ENCODE measurements around the gene EML5.

Gene EML5

DNA sequence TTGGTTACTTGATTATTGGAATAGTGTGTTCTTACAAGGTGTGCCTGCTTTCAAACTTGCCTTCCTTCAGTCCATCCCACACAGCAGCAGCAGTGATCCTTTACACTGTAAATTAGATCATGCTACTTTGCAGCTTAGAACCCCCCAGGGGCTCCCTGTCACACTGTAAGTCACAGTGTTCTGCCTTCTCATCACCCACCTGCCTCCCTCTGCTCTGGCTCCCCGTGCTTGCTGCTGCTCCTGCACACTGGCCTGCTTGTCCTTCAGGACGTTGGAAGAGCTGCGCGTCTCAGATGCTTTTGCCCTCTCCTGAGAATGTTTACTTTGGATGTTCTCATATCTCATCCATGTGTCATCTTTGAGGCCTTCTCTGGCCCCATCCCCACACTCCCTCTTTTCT lies 202.6 kb downstream of the EML5 start:
- H2AFZ ChIP-seq: no peak overlapping the region
- H3K9me3 ChIP-seq (ENCODE audit: control insufficient read depth, low read length): no peaks in the 10 kb centered on the region
- no peaks in the 10 kb centered on the region for H3K27me3 ChIP-seq (ENCODE audit: control insufficient read depth, insufficient read depth, low read length)
- H3K79me2 ChIP-seq: peaks cover 7% of the 10 kb centered on the region
- TF ChIP-seq, protein P1, sequence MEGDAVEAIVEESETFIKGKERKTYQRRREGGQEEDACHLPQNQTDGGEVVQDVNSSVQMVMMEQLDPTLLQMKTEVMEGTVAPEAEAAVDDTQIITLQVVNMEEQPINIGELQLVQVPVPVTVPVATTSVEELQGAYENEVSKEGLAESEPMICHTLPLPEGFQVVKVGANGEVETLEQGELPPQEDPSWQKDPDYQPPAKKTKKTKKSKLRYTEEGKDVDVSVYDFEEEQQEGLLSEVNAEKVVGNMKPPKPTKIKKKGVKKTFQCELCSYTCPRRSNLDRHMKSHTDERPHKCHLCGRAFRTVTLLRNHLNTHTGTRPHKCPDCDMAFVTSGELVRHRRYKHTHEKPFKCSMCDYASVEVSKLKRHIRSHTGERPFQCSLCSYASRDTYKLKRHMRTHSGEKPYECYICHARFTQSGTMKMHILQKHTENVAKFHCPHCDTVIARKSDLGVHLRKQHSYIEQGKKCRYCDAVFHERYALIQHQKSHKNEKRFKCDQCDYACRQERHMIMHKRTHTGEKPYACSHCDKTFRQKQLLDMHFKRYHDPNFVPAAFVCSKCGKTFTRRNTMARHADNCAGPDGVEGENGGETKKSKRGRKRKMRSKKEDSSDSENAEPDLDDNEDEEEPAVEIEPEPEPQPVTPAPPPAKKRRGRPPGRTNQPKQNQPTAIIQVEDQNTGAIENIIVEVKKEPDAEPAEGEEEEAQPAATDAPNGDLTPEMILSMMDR (IDR thresholded peaks at IDR 0.05): no peak
- H3K27ac ChIP-seq: no peak overlapping the region
- H3K4me1 ChIP-seq: no peaks in the 10 kb centered on the region
- H3K36me3 ChIP-seq (ENCODE audit: control insufficient read depth, insufficient read depth, low read length): no peaks in the 10 kb centered on the region
- H3K4me2 ChIP-seq (ENCODE audit: low read length): no peak overlapping the region
- no peak overlapping the region for H3K9ac ChIP-seq
- no peak overlapping the region for H3K4me3 ChIP-seq (ENCODE audit: low read depth, low read length)

DNA sequence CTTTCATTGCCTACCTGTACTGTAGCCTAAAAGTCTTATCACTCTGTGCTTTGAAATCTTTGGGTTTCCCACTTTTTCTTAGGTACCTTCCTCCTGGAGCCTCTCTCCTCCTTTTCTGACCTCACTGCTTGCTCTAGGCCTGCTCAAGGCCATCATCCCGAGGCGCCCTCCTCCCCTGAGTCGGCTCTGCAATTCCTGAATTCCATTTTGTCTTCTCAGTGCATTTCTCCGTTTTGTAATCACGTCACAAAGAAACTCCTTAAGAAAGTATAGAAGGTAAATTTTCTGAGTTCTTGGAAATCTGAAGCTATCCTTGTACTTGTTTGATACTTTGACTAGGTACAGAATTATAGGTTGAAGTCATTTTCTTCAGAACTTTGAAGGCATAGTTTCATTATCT lies 204.7 kb downstream of the EML5 start:
- Histone ChIP-seq H3K4me2 (ENCODE audit: low read length) (no peak overlapping the region), H3K27ac (no peak overlapping the region), H3K36me3 (ENCODE audit: control insufficient read depth, insufficient read depth, low read length) (no peaks in the 10 kb centered on the region), H3K27me3 (ENCODE audit: control insufficient read depth, insufficient read depth, low read length) (no peaks in the 10 kb centered on the region), H3K79me2 (peaks cover 7% of the 10 kb centered on the region), H3K4me1 (no peaks in the 10 kb centered on the region), H3K9me3 (ENCODE audit: control insufficient read depth, low read length) (no peaks in the 10 kb centered on the region), H2AFZ (no peak overlapping the region), H3K4me3 (ENCODE audit: low read depth, low read length) (no peak overlapping the region), H3K9ac (no peak overlapping the region)
- TF ChIP-seq, protein P1 (IDR thresholded peaks at IDR 0.05): no peak

DNA sequence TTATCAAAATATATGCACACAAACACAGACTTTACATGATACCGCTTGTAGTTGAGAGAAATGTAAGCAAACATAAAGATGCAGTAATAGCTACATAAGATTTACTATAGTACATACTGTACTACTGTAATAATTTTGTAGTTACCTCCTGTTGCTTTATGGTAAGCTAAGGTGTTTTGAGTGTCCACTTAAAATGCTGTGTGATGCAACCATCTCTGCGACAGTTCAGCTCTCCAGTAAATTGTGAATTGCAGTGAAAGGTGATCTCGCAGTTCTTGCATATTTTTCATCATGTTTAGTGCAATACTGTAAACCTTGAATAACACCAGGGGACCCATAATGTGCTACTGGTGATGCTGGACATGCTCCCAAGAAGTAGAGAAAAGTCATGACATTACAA lies 208.3 kb downstream of the EML5 start:
- Histone ChIP-seq H3K9me3 (ENCODE audit: control insufficient read depth, low read length) (no peaks in the 10 kb centered on the region), H2AFZ (no peak overlapping the region), H3K79me2 (peaks cover 7% of the 10 kb centered on the region), H3K27ac (no peak overlapping the region), H3K4me3 (ENCODE audit: low read depth, low read length) (no peak overlapping the region), H3K36me3 (ENCODE audit: control insufficient read depth, insufficient read depth, low read length) (no peaks in the 10 kb centered on the region), H3K9ac (no peak overlapping the region), H3K4me2 (ENCODE audit: low read length) (no peak overlapping the region), H3K4me1 (no peaks in the 10 kb centered on the region), H3K27me3 (ENCODE audit: control insufficient read depth, insufficient read depth, low read length) (no peaks in the 10 kb centered on the region)
- TF ChIP-seq, protein P1 (IDR thresholded peaks at IDR 0.05): no peak

DNA sequence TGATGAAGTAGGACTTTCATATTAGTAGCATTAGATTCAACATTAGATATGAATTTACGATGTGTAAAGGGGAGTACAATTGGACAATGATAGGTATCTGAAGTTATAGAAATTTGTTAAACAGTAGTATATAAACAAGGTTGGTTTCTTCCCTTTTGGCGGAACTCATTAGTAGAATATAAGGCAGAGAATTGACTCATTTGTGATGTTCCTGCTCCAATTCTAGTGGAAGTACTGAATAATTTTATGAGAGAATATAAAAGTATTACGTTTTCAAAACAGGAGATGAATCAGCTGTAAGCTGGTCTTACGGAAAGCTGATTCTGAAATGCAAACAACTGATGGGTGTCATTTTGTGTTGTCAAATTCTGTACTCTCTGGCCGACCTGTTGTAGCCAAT lies 216.5 kb downstream of the EML5 start:
- no peaks in the 10 kb centered on the region for H3K27me3 ChIP-seq (ENCODE audit: control insufficient read depth, insufficient read depth, low read length)
- no peak overlapping the region for H3K4me2 ChIP-seq (ENCODE audit: low read length)
- no peak overlapping the region for H3K4me3 ChIP-seq (ENCODE audit: low read depth, low read length)
- no peaks in the 10 kb centered on the region for H3K9me3 ChIP-seq (ENCODE audit: control insufficient read depth, low read length)
- H3K27ac ChIP-seq: no peak overlapping the region
- no peaks in the 10 kb centered on the region for H3K36me3 ChIP-seq (ENCODE audit: control insufficient read depth, insufficient read depth, low read length)
- H3K79me2 ChIP-seq: no peaks in the 10 kb centered on the region
- H3K4me1 ChIP-seq: no peaks in the 10 kb centered on the region
- H2AFZ ChIP-seq: no peak overlapping the region
- no peak overlapping the region for H3K9ac ChIP-seq
- TF ChIP-seq, protein P1 (IDR thresholded peaks at IDR 0.05): no peak

DNA sequence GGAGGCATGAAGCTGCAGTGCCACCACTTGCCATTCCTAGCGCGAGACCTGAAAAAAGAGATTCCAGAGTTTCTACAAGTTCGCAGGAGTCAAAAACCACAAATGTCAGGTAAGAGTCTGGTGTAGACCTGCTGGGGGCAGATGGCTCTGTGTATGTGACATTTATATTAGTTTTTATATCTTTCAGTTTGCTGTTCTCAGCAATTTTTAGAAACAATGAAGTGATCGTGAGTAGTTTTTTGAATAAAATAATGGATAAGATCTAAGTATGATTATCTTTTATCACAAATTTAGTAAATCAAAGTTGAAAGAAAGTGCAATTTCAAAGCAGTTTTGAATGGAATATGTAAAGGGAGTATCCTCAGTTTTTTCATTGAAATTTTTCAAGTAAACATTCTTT lies 220.6 kb downstream of the EML5 start:
- Histone ChIP-seq H3K27ac (no peak overlapping the region), H3K4me3 (ENCODE audit: low read depth, low read length) (no peak overlapping the region), H2AFZ (no peak overlapping the region), H3K4me1 (no peaks in the 10 kb centered on the region), H3K36me3 (ENCODE audit: control insufficient read depth, insufficient read depth, low read length) (no peaks in the 10 kb centered on the region), H3K27me3 (ENCODE audit: control insufficient read depth, insufficient read depth, low read length) (no peaks in the 10 kb centered on the region), H3K9ac (no peak overlapping the region), H3K79me2 (peaks cover 4% of the 10 kb centered on the region), H3K4me2 (ENCODE audit: low read length) (no peak overlapping the region), H3K9me3 (ENCODE audit: control insufficient read depth, low read length) (no peaks in the 10 kb centered on the region)
- TF ChIP-seq, protein P1 (IDR thresholded peaks at IDR 0.05): no peak
